GM21360 (cell line): Measurements from ENCODE around the gene ZNF385D.

ENCODE experiments used
- ATAC-seq: cut with Tn5 transposase; IDR thresholded peaks from one replicate; pipeline ENCODE4 v1.9.1; 2021; ENCODE audit warnings: mild to moderate bottlenecking, moderate library complexity; ENCODE audit not compliant: unreplicated experiment

Gene ZNF385D

DNA sequence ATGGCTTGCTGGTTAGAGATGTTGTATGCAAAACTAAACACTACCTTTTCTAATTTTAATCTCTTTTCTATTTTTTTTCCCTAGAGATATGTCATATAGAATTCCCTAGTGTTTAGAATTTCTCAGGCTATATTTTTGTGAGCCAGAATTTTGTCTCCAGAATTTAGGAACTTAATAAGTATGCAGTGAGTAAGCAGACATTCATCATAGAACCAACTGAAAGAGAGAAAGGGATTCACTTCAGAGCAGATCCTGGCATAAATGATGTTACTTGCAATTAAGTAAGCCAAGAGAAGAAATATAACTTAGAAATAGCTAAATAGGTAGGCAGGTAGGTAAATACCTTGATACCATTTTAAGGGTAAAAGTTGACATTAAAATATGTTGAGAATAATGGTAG is 288.9 kb downstream of the ZNF385D start:
- ATAC-seq = no peak

DNA sequence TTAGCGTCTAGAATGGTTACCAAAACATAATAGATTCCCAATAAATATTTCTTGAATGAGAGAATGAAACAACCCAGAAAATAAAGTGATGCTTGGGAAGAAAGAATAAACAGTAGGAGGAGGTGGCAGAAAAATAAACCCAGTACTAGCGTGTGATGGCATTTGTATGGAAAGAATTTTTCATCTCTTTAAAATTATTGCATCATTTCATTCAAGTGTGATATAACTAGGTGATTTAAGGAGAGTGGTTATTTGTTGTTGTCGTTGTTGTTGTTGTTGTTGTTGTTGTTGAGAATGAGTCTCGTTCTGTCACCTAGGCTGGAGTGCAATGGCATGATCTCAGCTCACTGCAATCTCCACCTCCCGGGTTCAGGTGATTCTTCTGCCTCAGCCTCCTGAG is 293.9 kb downstream of the ZNF385D start:
- no peak for ATAC-seq

DNA sequence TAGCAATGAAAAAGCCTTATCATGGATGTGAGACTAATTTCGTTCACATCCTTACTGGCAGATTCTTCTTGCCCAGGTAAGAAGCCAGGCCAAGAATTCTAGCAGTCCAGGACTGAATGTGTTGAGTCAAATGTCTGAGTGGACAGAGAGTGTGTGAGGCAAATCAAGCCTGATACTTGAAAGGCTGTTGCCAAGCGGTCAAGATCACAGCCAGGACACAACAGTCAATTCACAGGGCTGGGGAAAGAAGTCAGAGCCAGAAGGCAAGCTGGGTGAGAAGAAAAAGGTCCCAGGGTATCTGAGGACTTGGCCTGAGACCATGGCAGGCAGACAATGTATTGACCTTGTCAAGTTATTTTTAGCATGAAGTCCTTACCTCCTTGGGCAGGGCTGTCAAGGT is 301.3 kb downstream of the ZNF385D start:
- ATAC-seq = no peak

DNA sequence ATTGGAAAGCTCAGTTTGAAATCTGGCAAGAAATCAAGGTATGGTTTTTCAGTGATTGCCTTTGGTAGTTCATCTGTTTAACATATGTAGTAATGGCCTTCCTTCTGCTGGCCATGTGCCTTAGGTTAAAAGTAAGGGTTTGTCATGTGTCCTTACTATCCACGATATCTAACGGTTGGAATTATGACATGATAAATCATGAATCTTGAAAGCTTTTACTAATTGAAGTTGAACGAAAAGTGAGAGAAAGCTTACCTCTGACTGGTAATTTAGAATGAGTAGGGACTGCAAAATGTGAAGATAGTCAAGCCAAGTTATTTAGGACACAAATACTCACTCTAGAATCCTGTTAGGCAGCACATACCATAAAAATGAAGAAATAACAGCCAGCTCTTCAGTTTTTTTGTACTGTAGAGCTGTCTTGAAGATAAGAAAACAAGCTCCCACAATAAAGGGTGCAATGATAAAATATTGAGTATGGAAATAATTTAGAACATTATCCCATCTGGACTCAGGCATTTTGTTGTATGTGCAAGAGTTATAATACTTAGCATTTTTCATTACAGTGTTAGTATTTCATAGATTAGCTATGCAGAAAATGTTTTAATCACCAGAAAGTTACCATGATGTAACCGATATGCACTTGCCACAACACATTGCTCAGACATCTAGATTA is 303.4 kb downstream of the ZNF385D start:
- ATAC-seq = no peak

DNA sequence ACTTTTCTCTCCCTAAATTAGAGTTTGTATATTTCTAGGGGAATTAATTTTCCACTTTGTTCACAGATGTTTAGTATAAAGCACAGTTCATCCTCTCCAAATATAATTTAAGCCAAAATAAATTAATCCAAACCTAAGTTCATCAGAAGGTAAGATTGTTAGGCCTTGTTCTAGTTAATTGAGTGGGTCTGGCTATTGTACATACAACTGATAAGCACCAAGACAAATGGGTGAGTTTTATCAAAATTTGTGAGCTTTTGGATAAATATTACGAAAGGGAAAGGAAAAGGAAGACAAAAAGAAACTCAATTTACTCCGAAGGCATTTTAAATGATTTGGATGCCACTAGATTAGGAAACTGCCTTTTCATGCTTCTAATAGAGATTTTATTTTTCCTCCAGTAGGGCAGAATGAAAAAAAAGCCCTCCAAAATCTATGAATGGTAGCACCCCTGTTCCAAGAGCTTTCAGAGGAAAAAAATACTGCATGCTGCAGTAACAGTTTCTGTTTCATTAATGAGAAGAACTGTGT is 304.0 kb downstream of the ZNF385D start:
- ATAC-seq = no peak

DNA sequence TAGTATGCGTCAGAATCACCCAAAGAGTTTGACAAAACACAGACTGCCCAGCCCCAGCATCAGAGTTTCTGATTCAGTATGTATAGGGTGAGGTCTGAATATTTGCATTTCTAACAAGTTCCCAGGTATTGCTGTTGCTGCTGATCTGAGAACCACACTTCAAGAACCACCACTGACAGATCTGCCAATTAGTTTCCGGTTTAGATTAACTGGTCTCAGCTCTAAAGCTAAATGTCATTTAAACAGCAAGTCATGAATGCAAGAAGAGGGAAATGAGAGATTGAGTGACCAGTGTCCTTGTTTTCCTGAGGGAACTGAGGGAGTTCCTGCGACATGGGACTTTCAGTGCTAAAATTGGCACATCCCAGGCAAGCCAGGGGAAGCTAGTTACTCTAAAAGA is 305.0 kb downstream of the ZNF385D start:
- no peak for ATAC-seq

DNA sequence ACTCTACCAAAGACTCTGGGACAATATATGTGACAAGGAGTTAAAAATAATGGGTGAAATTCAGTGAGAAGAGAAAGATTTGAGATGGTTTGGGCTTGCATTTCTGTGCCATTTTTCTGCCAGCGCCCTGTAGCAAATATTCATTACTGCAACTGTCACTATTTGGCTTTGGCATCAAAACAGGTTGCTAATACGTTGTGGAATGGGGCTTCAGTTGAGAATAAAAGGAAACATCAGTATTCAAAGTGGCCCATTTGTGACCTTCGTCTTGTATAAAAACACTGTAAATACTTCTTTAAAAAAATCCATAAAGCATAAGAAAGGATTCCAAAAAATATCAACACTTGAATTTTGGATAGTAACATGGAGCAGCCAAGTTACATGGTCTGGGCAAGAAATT is 309.2 kb downstream of the ZNF385D start:
- ATAC-seq = no peak

DNA sequence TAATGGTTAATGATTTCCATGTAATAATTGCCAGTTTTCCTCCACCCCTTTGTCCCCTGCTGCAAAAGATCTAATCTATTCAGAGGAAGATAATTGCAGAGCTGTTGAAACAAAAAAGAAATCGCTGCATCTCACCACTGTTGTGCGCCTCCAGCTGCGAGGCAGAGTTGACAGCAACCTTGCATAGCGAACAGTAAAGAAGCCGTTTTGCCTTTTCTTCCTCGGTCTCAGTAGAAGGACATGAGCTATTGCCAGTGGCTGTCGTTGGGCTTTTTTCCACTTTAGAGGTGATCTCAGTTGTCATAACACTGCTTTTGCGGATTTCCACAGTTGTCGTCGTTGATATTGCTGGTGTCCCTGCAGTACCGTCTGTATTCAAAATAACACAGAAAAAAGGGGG is 314.2 kb downstream of the ZNF385D start:
- ATAC-seq = no peak

DNA sequence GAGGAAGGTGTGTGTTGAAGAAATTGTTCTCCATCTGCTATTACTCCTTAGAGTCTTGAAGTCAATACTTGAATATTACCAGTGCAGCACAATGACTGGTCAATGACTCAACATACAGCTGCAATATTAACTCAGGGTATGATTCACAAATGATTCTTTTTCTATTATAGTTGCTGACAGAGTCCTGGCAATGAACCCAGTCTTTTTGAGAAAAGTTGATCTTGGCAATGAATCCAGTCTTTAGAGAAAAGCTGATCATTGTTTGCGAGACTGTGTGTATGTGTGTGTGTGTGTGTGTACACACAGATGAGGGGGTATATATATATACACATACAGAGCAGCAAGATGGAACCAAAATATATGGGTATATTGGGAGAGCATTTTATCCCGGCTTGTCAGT is 315.1 kb downstream of the ZNF385D start:
- no peak for ATAC-seq

DNA sequence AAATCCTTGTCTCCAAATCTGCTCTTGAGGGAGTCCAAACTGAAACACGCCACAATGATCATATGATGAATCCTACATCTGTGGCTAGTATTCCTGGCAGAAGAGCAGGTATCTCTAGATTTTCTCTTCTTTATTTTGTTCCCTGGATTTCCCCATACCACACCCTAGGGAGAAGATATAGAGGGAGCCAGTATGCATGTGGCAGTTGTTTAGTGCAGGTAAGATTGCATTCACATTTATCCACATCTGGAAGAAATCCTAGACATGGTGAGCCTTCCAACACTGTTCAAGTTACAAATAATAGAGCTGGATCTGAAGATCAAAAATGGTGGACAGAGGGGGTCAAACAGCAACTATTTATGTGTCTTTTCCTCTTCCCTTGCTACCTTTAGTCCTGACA is 316.7 kb downstream of the ZNF385D start:
- ATAC-seq = no peak

DNA sequence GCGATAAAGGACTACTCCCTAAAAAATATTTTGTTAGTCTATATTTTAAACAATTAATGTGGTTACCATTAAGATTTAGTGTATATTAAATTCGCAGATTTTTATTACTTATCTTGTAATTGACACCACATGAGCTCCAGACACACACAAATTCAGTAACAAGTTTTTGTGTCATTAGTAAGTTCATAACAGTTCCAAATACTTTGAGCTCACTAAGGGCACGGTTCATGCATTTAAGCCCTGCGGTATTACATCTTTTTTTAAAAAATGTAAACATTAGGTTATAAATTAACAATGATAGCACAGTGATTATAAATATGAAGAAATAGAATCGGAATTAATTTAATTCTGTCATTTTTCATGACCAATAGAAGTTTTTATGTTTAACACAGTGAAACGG is 317.3 kb downstream of the ZNF385D start:
- no peak for ATAC-seq

DNA sequence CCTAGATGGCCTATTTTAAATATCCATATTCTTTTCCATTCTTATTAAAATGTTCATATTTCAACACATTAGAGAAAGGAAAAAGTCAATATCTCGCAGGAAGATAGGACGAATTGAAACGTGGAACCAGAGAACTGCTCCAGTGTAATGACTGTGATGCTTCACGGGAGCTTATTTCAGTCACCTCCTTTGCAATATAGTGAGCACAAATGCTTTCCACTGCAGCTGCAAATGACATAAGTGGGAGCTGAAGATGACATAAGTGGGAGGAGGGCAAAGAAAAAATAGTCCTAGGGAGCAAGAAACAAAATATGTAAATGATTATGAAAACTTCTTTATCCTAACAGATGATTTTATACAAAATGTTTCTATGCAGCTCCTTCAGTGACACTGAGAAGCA is 324.1 kb downstream of the ZNF385D start:
- no peak for ATAC-seq

DNA sequence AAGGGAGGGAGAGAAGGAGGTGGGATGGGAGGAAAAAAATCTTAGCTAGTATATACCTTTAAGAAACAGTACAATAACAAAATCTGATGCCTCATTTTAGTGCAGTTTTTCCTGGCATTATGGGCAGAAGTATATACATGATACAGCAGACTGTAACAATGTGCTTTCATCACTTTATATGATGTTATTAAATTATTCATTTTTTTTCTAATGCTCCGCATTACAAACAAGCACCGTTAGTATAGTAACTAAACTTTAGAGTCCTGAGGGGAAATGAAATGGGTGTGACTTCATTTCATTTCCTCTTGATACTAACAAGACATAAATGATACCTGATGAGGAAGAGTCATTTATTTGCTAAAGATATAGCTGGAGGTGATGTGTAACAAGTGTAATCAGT is 325.3 kb downstream of the ZNF385D start:
- no peak for ATAC-seq

DNA sequence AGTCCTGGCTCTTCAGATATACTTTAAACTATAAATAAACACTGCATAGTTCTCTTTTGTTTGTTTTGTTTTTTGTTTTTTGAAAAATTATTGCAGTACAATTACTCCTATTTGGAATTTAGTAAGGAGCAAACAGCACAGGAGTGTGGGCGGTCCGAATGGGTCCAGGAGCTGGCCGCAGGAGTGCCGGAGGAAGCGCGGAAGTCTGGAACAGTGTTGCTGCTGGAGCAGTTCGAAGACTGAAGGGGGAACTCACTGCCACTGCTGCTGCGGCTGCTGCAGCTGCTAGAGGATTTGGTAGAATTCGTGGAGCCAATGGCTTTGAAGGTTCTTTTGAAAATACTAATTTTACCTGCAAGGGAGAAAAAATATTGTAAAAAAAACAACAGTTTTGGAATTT is 329.9 kb downstream of the ZNF385D start:
- ATAC-seq = no peak

DNA sequence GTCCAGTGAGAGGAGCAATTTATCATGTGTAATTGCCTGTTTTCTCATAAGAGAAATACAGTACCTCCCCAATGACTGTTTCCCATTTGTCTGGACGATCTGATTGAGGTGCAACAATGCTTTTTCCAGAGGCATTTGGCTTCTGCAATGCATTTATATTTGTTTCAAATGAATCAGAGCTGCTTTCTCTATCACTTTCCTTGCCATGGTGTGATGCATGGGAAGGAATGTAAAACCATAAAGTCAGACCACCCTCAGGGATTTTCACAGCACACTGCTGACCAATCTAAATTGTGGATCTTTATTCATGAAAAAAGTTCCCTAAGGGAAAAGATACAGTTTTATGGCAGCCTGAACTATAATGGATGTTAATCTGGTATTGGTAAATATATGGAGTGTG is 333.0 kb downstream of the ZNF385D start:
- ATAC-seq = no peak

DNA sequence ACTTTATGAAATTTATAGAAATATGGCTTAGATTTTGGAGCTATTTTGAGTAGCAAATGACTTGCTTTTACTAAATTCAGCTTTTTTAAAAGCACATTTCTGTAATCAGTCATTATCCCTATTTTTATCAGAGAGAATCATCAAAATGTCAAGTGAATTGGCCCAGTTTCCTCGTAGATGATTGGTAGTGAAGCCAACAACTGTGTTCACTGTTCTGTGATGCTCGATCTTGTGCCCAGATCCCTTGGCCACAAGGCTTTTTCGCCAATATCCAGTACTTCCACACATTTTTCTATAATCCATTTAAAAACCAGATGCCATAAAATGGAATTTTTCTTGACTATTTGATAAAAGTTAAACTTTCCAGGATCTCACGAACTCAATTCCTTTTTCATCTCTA is 336.5 kb downstream of the ZNF385D start:
- no peak for ATAC-seq

DNA sequence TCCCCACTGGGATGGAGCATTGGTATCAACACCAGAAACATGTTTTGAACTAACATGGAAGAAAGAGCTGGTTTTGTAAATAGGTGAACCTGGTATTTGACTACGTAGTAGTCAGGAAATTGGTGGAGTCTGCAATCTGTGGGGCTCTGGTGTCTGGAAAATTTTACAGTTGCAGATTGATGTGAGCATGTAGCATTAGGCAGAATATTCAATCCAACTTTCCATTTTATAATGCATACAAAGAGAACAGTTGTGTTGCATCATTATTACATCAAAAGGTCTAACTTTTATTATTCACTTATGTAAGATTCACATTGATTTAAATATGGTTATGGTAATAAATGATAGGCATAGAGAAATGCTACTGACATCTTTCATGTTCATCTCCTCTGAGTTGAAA is 340.0 kb downstream of the ZNF385D start:
- ATAC-seq = no peak

DNA sequence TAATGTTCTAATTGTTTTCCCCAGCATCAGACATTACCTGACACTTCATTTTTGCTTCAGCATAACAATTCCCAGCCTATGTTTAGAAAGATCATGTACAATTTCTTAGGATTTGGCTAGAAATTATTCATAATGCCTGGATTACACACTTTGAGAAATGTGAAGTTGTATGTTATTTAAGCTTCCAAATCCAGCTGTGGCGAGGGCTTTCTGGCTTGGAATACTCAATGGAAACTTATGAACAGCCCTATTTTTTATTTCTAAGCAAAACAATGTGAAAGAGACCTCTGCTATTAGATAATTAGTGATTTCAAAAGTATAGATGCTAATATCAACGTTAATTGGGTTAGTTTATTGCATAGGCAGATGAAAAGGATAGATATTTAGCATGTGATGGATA is 341.6 kb downstream of the ZNF385D start:
- no peak for ATAC-seq

DNA sequence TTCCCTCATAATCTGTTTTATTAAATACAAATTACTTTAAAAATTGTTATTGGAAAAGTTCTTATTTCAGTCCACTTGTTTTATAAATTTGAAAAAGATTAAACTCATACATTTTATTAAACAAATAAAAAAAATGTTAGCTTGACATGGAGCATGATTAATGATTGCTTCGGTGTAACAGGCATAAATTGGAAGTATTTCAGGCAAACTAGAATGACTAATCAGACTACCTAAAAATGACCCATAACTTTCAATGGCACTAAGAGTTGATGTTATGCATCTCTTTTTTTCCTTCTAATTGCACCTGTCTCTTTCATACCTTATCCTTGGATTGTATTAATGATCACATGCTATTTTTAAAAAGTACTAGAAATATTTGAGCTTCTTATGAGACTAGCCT is 343.3 kb downstream of the ZNF385D start:
- ATAC-seq = no peak

DNA sequence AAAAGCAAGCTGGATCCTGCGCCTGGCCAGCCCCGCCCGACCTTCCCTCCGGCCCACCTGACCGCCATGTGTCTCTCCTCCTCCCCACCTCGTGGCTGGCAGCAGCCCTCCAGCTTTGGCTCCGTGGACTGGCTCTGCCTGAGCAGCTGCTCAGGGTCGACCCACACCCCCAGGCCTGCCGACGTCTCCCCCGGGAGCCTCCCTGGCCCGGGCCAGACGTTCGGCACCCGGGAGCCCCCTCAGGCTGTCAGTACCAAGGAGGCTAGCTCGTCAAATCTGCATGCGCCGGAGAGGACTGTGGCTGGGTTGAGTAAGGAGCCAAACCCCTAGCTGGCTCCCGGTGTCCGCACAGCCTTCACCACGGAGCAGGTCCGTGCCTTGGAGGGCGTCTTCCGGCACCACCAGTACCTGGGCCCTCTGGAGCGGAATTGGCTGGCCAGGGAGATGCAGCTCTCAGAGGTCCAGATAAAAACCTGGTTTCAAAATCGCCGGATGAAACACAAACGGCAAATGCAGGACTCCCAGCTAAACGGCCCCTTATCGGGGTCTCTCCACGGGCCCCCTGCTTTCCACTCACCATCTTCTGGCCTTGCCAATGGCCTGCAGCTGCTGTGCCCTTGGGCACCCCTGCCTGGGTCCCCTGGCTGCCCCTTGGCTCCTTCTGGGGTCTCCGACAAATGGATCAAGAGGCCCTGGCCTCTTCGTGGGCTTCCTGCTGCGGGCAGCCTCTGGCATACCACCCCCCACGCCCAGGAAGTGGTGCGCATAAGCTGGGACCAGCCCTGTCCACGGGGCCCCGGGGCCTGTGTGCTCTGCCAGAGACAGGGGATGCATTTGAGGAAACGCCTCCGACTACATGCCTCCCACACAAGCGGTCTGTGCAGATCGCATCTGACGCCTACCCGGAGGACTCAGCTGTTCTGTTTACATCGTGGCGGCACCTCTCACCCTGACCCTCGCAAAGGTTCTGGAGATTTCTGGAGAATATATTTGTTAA is 345.0 kb downstream of the ZNF385D start:
- ATAC-seq = no peak

DNA sequence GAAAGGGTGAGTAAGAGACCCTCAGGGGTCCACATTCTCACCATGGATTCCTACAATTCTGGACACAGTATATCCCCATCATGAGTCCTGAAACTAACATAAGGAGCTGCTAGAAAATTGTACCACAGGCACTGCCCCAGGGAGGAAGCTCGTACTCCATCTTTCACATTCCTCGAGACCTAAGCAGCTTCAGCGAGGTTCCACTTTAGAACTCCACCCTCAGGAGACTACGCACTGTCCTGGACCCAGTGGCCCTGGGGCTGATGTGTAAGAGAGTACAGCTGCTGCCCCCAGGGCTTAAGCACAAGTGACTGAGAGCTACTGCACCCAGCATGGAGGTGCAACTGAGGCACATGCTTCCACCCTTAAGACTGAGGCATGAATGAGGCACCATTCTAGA is 352.5 kb downstream of the ZNF385D start:
- ATAC-seq = no peak

DNA sequence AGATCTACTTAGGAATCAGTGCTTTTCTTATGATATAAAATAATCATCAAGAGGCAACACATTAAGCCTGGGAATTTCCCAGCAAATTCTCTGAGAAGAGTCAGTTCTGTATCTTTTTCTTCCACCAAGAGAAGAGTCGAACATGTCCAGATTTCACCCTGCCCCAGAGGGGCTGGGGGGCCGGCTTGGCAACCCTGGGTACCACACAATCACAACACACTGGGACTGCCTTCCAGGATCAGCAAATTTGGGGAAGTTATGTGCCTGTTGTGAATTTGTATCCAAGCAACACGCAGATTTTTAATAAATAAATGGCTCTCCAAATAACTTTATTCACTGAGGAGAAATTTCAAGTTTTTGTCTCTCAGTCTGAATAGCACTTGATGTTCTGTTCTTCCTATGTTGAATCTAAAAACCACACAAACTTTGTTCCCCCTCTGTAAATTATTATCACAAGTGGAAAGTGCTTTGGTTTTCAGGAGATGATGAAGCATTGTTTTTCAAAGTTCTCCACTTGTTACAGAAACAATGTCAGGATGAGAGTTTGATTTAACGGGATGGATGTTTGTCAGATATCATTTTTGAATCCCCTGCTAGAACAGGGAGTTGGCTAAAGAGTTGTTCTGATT is 357.2 kb downstream of the ZNF385D start:
- ATAC-seq = no peak
